ENCODE results near the gene STEAP1B.
"Not testable (repeated sequence)": the region's sequence is repeated elsewhere in the genome, so short reads cannot be mapped to it uniquely, and the experiment has no call there.

Gene STEAP1B

GRCh38 chr7:22499888-22500689 is at the start of gene STEAP1B:
Gene STEAP1B, minus strand, starts transcription at chr7:22500188. Its CDS starts 5,333 bp downstream, at chr7:22494855.
- peak; percentile 75 to 83 (median 77) for DNase-seq (ENCODE audit: low read depth in 4 of 4, low spot score in 1 of 4)

GRCh38 chr7:22549051-22549450 is 49.1 kb upstream of the STEAP1B start:
- DNase-seq (ENCODE audit: low read depth in 4 of 4, low spot score in 1 of 4): no peak

DNA sequence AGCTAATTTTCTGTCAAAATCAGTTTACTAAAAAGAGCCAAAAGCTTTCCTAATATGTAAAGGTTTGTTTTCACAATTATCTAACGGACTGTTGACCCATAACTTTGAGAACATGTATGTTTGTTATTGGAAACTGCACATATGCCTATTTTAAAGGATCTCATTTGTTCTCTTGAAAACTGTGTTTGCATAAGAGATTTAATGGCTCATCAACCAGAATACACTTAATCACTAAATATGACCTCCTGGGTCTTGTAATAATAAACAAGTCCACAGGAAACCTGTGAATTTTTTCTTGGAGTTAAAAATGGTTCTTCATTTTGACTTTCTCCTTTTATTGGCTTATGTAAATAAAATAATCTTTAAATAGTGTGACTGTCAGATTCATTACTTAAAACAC is 48.3 kb upstream of the STEAP1B start:
- no peak for DNase-seq (ENCODE audit: low read depth in 4 of 4, low spot score in 1 of 4)

- no peak for DNase-seq (ENCODE audit: low read depth in 4 of 4, low spot score in 1 of 4)
These were observed 46.8 kb upstream of the STEAP1B start for GRCh38 chr7:22546769-22547168.

GRCh38 chr7:22545529-22545928 is 45.5 kb upstream of the STEAP1B start:
- no peak for DNase-seq (ENCODE audit: low read depth in 4 of 4, low spot score in 1 of 4)

GRCh38 chr7:22544245-22544644 is 44.3 kb upstream of the STEAP1B start:
- no peak for DNase-seq (ENCODE audit: low read depth in 4 of 4, low spot score in 1 of 4)

GRCh38 chr7:22543169-22543568 is 43.2 kb upstream of the STEAP1B start:
- DNase-seq (ENCODE audit: low read depth in 4 of 4, low spot score in 1 of 4): no peak

DNA sequence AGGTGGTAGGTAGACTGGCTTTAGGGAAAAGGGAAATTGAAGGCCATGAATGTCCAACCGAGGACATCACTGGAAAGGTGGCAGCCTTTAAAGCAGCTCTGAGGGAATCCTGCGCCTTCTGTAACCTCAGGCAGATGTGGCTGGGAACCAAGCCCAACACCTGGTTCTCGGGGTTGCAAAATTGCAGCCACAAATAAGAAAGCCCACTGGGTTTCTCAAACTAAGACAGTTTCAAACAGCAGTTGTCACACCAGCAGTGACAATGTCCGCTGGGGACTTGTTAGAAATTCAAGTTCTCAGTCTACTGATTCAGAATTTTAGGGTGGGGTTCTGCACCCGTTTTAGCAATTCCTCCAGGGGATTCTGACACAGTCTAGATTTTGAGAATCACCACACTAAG is 42.7 kb upstream of the STEAP1B start:
- DNase-seq (ENCODE audit: low read depth in 4 of 4, low spot score in 1 of 4): no peak

DNA sequence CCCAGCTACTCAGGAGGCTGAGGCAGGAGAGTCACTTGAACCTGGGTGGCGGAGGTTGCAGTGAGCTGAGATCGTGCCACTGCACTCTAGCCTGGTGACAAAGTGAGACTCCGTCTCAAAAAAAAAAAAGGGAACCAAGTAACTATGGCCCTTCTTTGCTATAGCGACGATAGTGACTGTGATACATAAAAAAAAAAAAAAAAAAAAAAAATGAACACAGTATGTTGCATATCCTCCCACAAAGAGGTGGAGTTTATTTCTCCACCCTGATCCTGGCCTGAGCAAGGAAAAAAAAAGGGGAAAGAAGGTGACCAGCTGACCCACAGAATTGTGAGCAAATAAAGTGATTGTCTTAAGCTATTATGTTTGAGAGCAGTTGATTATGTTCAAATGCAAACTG is 42.3 kb upstream of the STEAP1B start:
- DNase-seq (ENCODE audit: low read depth in 4 of 4, low spot score in 1 of 4): no peak

- no peak for DNase-seq (ENCODE audit: low read depth in 4 of 4, low spot score in 1 of 4)
These were observed 41.8 kb upstream of the STEAP1B start for GRCh38 chr7:22541789-22542188.

GRCh38 chr7:22528537-22528936 is 28.5 kb upstream of the STEAP1B start:
- DNase-seq (ENCODE audit: low read depth in 4 of 4, low spot score in 1 of 4): not testable (repeated sequence)

DNA sequence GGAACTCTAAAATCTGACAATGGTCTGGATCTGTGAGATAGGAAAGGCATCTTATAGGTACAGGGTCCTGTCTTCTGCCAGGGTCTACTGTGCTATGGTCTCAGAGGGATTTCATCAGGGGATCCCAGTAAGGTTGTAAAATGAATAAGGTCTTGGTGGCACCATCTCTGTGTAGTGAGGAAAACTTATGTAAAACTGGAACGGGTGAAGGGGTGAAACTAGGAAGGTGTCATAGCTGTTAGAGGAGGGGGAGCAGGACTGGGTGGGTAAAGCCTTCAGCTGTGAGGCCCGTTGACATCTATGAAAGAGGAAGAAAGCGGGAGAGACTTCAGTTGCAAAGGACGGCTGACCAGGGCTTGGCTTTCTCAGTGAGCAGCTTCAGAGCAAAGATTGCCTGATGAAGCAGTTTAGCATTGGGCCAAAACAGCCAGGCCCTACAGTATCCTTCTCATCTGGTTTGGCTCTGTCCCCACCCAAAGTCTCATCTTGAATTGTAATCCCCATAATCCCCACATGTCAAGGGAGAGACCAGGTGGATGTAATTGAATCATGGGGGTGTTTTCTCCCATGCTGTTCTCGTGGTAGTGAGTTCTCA is 24.5 kb upstream of the STEAP1B start:
- not testable (repeated sequence) for DNase-seq (ENCODE audit: low read depth in 4 of 4, low spot score in 1 of 4)

DNA sequence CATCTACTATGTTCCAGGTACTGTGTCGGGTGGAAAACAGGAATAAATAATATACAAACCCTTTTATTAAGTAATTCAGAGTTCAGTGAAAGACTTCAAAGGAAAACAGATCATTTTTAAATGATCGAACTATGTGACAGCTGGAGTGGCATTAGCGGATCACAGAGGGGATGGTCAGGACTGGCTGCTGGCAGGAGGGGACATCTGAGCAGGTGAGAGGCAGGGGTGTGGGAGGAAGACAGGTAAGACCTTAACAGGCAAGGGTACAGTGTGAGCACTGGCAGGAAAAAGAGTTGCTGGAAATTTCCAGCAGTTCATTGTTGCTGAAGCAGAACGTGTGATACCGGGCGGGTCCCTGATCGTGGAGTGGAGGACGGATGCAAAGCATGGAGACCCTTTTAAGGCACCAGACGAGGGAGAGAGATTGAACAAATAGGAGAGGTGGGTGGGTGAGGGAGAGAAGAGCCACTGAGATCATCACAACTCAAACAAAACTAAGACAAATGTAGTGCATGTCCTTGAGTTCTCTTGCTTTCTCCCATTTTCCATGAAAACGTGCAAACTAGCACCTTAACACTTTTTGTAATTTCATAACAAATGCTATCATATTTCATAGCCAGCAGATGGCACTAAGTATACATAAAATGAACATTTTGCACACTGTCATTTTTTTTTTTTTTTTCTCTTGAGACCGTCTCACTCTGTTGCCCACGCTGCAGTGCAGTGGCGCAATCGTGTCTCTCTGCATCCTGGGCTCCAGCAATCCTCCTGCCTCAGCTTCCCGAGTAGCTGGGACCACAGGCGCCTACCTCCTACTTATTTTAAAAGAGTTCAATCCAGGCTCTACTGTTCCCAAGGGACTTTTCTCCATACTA is 23.7 kb upstream of the STEAP1B start:
- DNase-seq (ENCODE audit: low read depth in 4 of 4, low spot score in 1 of 4): peak in 2 of 4 experiments; percentile 7 to 20

- DNase-seq (ENCODE audit: low read depth in 4 of 4, low spot score in 1 of 4): not testable (repeated sequence)
These were observed 19.6 kb upstream of the STEAP1B start for GRCh38 chr7:22519560-22519959.

DNA sequence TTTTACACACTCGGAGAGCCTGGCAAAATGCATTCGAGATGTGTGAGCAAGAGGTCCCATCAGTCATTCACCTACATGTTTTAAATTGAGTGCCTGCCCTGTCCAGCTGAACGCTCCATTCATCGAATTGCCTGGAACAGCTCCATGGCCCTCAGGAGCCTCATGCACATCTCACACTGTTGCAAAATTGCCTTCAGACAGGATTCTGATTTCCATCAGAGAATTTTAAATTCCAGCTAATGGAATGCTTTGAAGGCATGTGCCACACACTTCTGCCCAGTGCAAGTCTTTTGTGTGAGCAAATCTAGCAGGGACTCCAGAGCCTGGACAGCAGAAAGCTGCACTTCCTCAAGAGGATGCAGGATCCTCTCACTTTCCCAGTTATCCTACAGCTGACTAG is 17.0 kb upstream of the STEAP1B start:
- DNase-seq (ENCODE audit: low read depth in 4 of 4, low spot score in 1 of 4): not testable (repeated sequence)

GRCh38 chr7:22514963-22515362 is 15.0 kb upstream of the STEAP1B start:
- DNase-seq (ENCODE audit: low read depth in 4 of 4, low spot score in 1 of 4): not testable (repeated sequence)

GRCh38 chr7:22507320-22507719 is 7.3 kb upstream of the STEAP1B start:
- not testable (repeated sequence) for DNase-seq (ENCODE audit: low read depth in 4 of 4, low spot score in 1 of 4)

DNA sequence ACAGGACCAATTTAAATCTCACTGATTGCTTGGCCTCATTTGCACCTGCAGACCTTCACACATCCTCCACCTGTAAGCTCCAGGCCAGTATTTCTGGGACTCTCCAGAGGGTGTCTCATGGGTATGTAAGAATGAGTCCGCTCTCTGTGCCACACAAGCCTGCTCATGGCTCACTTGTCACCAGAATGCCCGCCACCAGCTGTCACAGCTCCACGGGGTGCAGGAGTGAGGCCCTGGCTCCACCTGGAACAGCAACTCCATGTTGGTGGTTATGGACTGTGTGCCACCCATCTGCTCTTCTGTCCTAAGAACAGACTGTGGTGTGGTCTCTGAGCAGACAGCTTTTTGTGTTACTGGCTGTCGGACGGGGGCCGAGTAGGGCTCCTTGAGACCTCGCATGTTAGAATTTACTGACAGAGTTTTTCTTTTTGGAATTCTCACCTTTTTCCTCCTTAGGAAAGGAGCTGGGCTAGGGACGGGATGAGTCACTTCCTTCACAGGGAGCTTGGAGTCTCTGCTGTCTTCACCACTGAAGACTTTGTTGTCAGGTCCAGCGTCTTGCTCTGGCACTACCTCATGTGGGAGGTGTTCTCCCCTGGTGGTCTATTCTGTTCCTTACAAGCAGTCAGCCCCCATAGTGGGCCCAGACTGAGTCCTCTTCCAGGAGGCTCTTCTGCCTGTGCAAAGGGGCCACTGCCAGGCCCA is 6.5 kb upstream of the STEAP1B start:
- DNase-seq (ENCODE audit: low read depth in 4 of 4, low spot score in 1 of 4): not testable (repeated sequence)

DNA sequence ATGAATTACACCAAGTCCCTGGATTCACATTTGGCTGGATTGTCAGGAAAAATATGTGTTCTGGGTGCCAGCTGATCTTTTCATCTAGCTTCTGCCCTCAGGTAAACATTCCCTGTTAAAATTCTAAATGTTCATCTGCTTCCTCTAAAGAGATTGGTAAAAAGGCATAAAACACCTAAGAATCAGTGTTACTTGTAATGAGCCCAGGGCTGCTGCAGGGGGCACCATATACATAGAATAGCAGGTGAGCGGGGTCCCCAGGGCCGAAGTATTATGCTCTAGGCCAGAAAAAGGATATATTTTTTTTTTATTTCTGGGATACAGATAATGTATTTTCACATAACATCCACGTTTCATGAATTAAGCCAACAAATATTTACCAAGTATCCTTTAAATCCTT is 4.5 kb upstream of the STEAP1B start:
- not testable (repeated sequence) for DNase-seq (ENCODE audit: low read depth in 4 of 4, low spot score in 1 of 4)

GRCh38 chr7:22502104-22502503 is 2.1 kb upstream of the STEAP1B start:
- not testable (repeated sequence) for DNase-seq (ENCODE audit: low read depth in 4 of 4, low spot score in 1 of 4)

- not testable (repeated sequence) for DNase-seq (ENCODE audit: low read depth in 4 of 4, low spot score in 1 of 4)
These were observed 1.3 kb upstream of the STEAP1B start for GRCh38 chr7:22501336-22501735.
